ENCODE measurements around the gene SUGCT. TPM values are rescaled to one million over a fixed set of nuclear protein-coding genes. Genes with fewer than 3 reads are reported as not detected.
"Not testable (repeated sequence)": the region's sequence is repeated elsewhere in the genome, so short reads cannot be mapped to it uniquely, and the experiment has no call there.

SUGCT gene
- polyA plus RNA-seq, 6 donors from 2014 or later: 4.1 to 11.4 (median 9.0) TPM

GRCh38 chr7:40599836-40600235 is 465.0 kb downstream of the SUGCT start:
- no peak for DNase-seq
- no peak for ATAC-seq (ENCODE audit: low read depth in 2 of 2)
- Mint-ChIP-seq H3K27ac (no peak overlapping the region), H3K4me3 (no peak overlapping the region), H3K36me3 (no peaks in the 10 kb centered on the region), H3K9me3 (peaks cover 0 to 2% (median 0%) of the 10 kb centered on the region in 7 donors), H3K27me3 (peaks cover 0 to 5% (median 0%) of the 10 kb centered on the region in 3 donors), H3K4me1 (peaks cover 0 to 10% (median 4%) of the 10 kb centered on the region in 3 donors)

GRCh38 chr7:40602351-40602750 is 467.5 kb downstream of the SUGCT start:
- H3K9me3 Mint-ChIP-seq; DNase-seq; H3K4me1 Mint-ChIP-seq; H3K36me3 Mint-ChIP-seq; H3K27ac Mint-ChIP-seq; ATAC-seq (ENCODE audit: low read depth in 2 of 2); H3K4me3 Mint-ChIP-seq: not testable (repeated sequence)
- peaks cover 5 to 12% (median 7%) of the 10 kb centered on the region in 3 donors for H3K27me3 Mint-ChIP-seq

GRCh38 chr7:40604601-40605438 is 470.0 kb downstream of the SUGCT start:
- DNase-seq (no peak), ATAC-seq (ENCODE audit: low read depth in 2 of 2) (no peak)
- Mint-ChIP-seq H3K36me3 (no peaks in the 10 kb centered on the region), H3K9me3 (peaks cover 0 to 2% (median 0%) of the 10 kb centered on the region in 7 donors), H3K4me3 (no peak overlapping the region), H3K27me3 (peaks cover 5 to 12% (median 7%) of the 10 kb centered on the region in 3 donors), H3K27ac (no peak overlapping the region), H3K4me1 (no peaks in the 10 kb centered on the region)

GRCh38 chr7:40608321-40609075 is 473.7 kb downstream of the SUGCT start:
- Mint-ChIP-seq H3K27me3 (peaks cover 0 to 12% (median 7%) of the 10 kb centered on the region in 3 donors), H3K36me3 (no peaks in the 10 kb centered on the region), H3K9me3 (no peaks in the 10 kb centered on the region), H3K27ac (peak overlapping the region in 1 of 6 donors; percentile 4), H3K4me3 (no peak overlapping the region), H3K4me1 (no peaks in the 10 kb centered on the region)
- ATAC-seq (ENCODE audit: low read depth in 2 of 2): no peak
- DNase-seq: no peak

GRCh38 chr7:40610461-40610860 is 475.7 kb downstream of the SUGCT start:
- Mint-ChIP-seq H3K4me3 (no peak overlapping the region), H3K9me3 (no peaks in the 10 kb centered on the region), H3K27me3 (peaks cover 0 to 8% (median 6%) of the 10 kb centered on the region in 3 donors), H3K4me1 (no peaks in the 10 kb centered on the region), H3K27ac (no peak overlapping the region), H3K36me3 (no peaks in the 10 kb centered on the region)
- ATAC-seq (ENCODE audit: low read depth in 2 of 2): no peak
- DNase-seq: no peak

- Mint-ChIP-seq H3K27me3 (no peaks in the 10 kb centered on the region), H3K36me3 (no peaks in the 10 kb centered on the region), H3K4me1 (no peaks in the 10 kb centered on the region), H3K4me3 (no peak overlapping the region), H3K9me3 (no peaks in the 10 kb centered on the region), H3K27ac (no peak overlapping the region)
- DNase-seq: no peak
- ATAC-seq (ENCODE audit: low read depth in 2 of 2): no peak
Measured at GRCh38 chr7:40611095-40611871, 476.5 kb downstream of the SUGCT start.

GRCh38 chr7:40612298-40612697 is 477.5 kb downstream of the SUGCT start:
- no peaks in the 10 kb centered on the region for H3K9me3 Mint-ChIP-seq

GRCh38 chr7:40619647-40620046 is 484.8 kb downstream of the SUGCT start:
- Mint-ChIP-seq H3K27ac (no peak overlapping the region), H3K27me3 (peaks cover 0 to 5% (median under 1%) of the 10 kb centered on the region in 3 donors), H3K4me1 (no peaks in the 10 kb centered on the region), H3K4me3 (no peak overlapping the region), H3K36me3 (no peaks in the 10 kb centered on the region), H3K9me3 (no peaks in the 10 kb centered on the region)
- DNase-seq (no peak), ATAC-seq (ENCODE audit: low read depth in 2 of 2) (no peak)

More at GRCh38 chr7:40612298-40612697, 477.5 kb downstream of the SUGCT start:
- no peak overlapping the region for H3K4me3 Mint-ChIP-seq
- H3K4me1 Mint-ChIP-seq: no peaks in the 10 kb centered on the region
- no peak for DNase-seq
- no peaks in the 10 kb centered on the region for H3K27me3 Mint-ChIP-seq
- ATAC-seq (ENCODE audit: low read depth in 2 of 2): no peak
- H3K27ac Mint-ChIP-seq: no peak overlapping the region
- H3K36me3 Mint-ChIP-seq: no peaks in the 10 kb centered on the region

- H3K4me1 Mint-ChIP-seq: no peaks in the 10 kb centered on the region
- no peak for DNase-seq
- no peaks in the 10 kb centered on the region for H3K36me3 Mint-ChIP-seq
- ATAC-seq (ENCODE audit: low read depth in 2 of 2): no peak
- H3K27ac Mint-ChIP-seq: no peak overlapping the region
- no peak overlapping the region for H3K4me3 Mint-ChIP-seq
- no peaks in the 10 kb centered on the region for H3K9me3 Mint-ChIP-seq
- peaks cover 6 to 12% (median 10%) of the 10 kb centered on the region in 3 donors for H3K27me3 Mint-ChIP-seq
Measured at GRCh38 chr7:40621592-40621998, 486.8 kb downstream of the SUGCT start.

GRCh38 chr7:40622941-40623501 is 488.2 kb downstream of the SUGCT start:
- H3K27ac Mint-ChIP-seq: no peak overlapping the region
- H3K4me3 Mint-ChIP-seq: no peak overlapping the region
- DNase-seq (no peak), ATAC-seq (ENCODE audit: low read depth in 2 of 2) (no peak)
- H3K9me3 Mint-ChIP-seq: no peaks in the 10 kb centered on the region
- H3K4me1 Mint-ChIP-seq: no peaks in the 10 kb centered on the region
- no peaks in the 10 kb centered on the region for H3K36me3 Mint-ChIP-seq
- H3K27me3 Mint-ChIP-seq: peaks cover 6 to 12% (median 10%) of the 10 kb centered on the region in 3 donors

GRCh38 chr7:40623863-40624262 is 489.1 kb downstream of the SUGCT start:
- no peaks in the 10 kb centered on the region for H3K9me3 Mint-ChIP-seq
- H3K27ac Mint-ChIP-seq: no peak overlapping the region
- H3K4me3 Mint-ChIP-seq: no peak overlapping the region
- H3K4me1 Mint-ChIP-seq: no peaks in the 10 kb centered on the region
- peaks cover 6 to 12% (median 10%) of the 10 kb centered on the region in 3 donors for H3K27me3 Mint-ChIP-seq
- DNase-seq (no peak), ATAC-seq (ENCODE audit: low read depth in 2 of 2) (no peak)
- no peaks in the 10 kb centered on the region for H3K36me3 Mint-ChIP-seq

- peaks cover 6 to 15% (median 12%) of the 10 kb centered on the region in 3 donors for H3K27me3 Mint-ChIP-seq
- H3K27ac Mint-ChIP-seq; H3K4me1 Mint-ChIP-seq; ATAC-seq (ENCODE audit: low read depth in 2 of 2); H3K9me3 Mint-ChIP-seq; H3K36me3 Mint-ChIP-seq; H3K4me3 Mint-ChIP-seq; DNase-seq: not testable (repeated sequence)
Measured at GRCh38 chr7:40627361-40627760, 492.6 kb downstream of the SUGCT start.

GRCh38 chr7:40629891-40630290 is 495.1 kb downstream of the SUGCT start:
- H3K4me3 Mint-ChIP-seq: no peak overlapping the region
- DNase-seq (no peak), ATAC-seq (ENCODE audit: low read depth in 2 of 2) (no peak)
- peaks cover 7 to 9% (median 8%) of the 10 kb centered on the region in 3 donors for H3K27me3 Mint-ChIP-seq
- H3K9me3 Mint-ChIP-seq: no peaks in the 10 kb centered on the region
- no peak overlapping the region for H3K27ac Mint-ChIP-seq
- no peaks in the 10 kb centered on the region for H3K36me3 Mint-ChIP-seq
- no peaks in the 10 kb centered on the region for H3K4me1 Mint-ChIP-seq
